HepG2 (cell line): ENCODE results near the gene PROM2. TPM values are rescaled to one million over a fixed set of nuclear protein-coding genes. Genes with fewer than 3 reads are reported as not detected.
A peak's percentile ranks its signal among the peaks of the same experiment; 100 is the strongest.
"Not testable (repeated sequence)": the region's sequence is repeated elsewhere in the genome, so short reads cannot be mapped to it uniquely, and the experiment has no call there.

Experiments
- ATAC-seq: fragments of 200-7000 bp; cut with Tn5 transposase; 3 replicates; pipeline ENCODE4 v1.9.1; 2020; ENCODE audit warnings: mild to moderate bottlenecking, moderate library complexity
- BruUV-seq: library from RNA; stranded (reverse); fragments of 400-500 nt; replicated peaks from 2 replicates; lab custom pipeline; 2021; lab: Mats Ljungman, UMichigan
- CTCF ChIA-PET: fragments of 300-600 bp; formaldehyde crosslinking; extraction: SDS; loops from one replicate; lab custom pipeline; 2021; ENCODE audit warnings: low total read pairs, inconsistent platforms, low intra/inter-chr PET ratio; lab: Yijun Ruan, JAX
- POLR2A ChIA-PET: fragments of 350-600 bp; sonication (Branson Sonifier 250); formaldehyde crosslinking; loops from one replicate; lab custom pipeline; 2020; ENCODE audit warnings: antibody characterized with exemption, inconsistent platforms; lab: Yijun Ruan, JAX
- DNase-seq: peaks from one replicate; pipeline ENCODE4 v3.0.0-alpha.2; 2015; ENCODE audit warnings: low spot score
- FAIRE-seq: peaks from 3 replicates; lab custom pipeline; 2011; peaks lifted over from hg19 to GRCh38; lab: Jason Lieb, UNC
- H2AFZ ChIP-seq: one replicate; pipeline ENCODE4 v1.6.1; 2011; ENCODE audit warnings: low read length, inconsistent platforms
- H3K27ac ChIP-seq: fragments of 300-600 bp; 3 replicates; pipeline ENCODE4 v1.8.0; 2011; ENCODE audit warnings: mixed run types, mild to moderate bottlenecking, mixed read lengths, low read length, inconsistent platforms; ENCODE audit not compliant: insufficient read depth; ENCODE audit errors: extremely low read length
- H3K27me3 ChIP-seq, 2 experiments: fragments of 200-600 bp in 1 of 2; 2 replicates in 1 of 2; 3 replicates in 1 of 2; pipeline versions ENCODE4 v1.6.0 to v1.8.0; 2011; ENCODE audit warnings: low read length in 2 of 2, mild to moderate bottlenecking in 2 of 2, moderate library complexity in 2 of 2, inconsistent platforms in 1 of 2; ENCODE audit not compliant: insufficient read depth in 2 of 2, control insufficient read depth in 1 of 2
- H3K36me3 ChIP-seq, 2 experiments: fragments of 200-600 bp in 1 of 2; replicated peaks in 1 of 2; 2 replicates in 1 of 2; 3 replicates in 1 of 2; pipeline versions ENCODE4 v1.5.1 to v1.8.0; 2011; ENCODE audit warnings: low read length in 2 of 2, inconsistent platforms in 1 of 2; ENCODE audit not compliant: insufficient read depth in 2 of 2, control insufficient read depth in 1 of 2
- H3K4me1 ChIP-seq: 2 replicates; pipeline ENCODE4 v1.5.1; 2012; ENCODE audit warnings: low read length, inconsistent platforms; ENCODE audit not compliant: insufficient read depth
- H3K4me2 ChIP-seq: 2 replicates; pipeline ENCODE4 v1.6.0; 2011; ENCODE audit warnings: low read depth, low read length, inconsistent platforms
- H3K4me3 ChIP-seq, 3 experiments: fragments of 200-600 bp in 1 of 3; sonication (generic), shearing (Covaris generic) in 1 of 3; replicated peaks in 1 of 3; 2 replicates each; pipeline ENCODE4 v1.5.1; 2011 to 2016; ENCODE audit warnings: low read length in 3 of 3, inconsistent platforms in 2 of 3, low read depth in 2 of 3, mild to moderate bottlenecking in 2 of 3, control low read depth in 1 of 3, mixed read lengths in 1 of 3; ENCODE audit not compliant: insufficient read depth in 1 of 3
- H3K79me2 ChIP-seq: one replicate; pipeline ENCODE4 v1.6.1; 2011; ENCODE audit warnings: low read length, inconsistent platforms; ENCODE audit not compliant: insufficient read depth
- H3K9ac ChIP-seq: 2 replicates; pipeline ENCODE4 v1.6.0; 2011; ENCODE audit warnings: mild to moderate bottlenecking, low read depth, low read length, inconsistent platforms; ENCODE audit not compliant: insufficient read depth
- H3K9me3 ChIP-seq: 2 replicates; pipeline ENCODE4 v1.5.1; 2012; ENCODE audit warnings: mild to moderate bottlenecking, low read length
- H4K20me1 ChIP-seq: 2 replicates; pipeline ENCODE4 v1.6.0; 2011; ENCODE audit warnings: inconsistent platforms, mild to moderate bottlenecking, low read length, moderate library complexity; ENCODE audit not compliant: insufficient read depth
- ADNP ChIP-seq: sonication (generic); formaldehyde crosslinking; IDR thresholded peaks from 2 replicates; pipeline ENCODE4 v1.4.0; 2020; ENCODE audit warnings: missing genetic modification reagents
- CCAR2 ChIP-seq: fragments of 200-400 bp; formaldehyde crosslinking; optimal IDR thresholded peaks from 2 replicates; pipeline ENCODE3; 2018; ENCODE audit warnings: low read depth, mild to moderate bottlenecking, low read length, moderate library complexity
- KLF11 ChIP-seq: IDR thresholded peaks from 2 replicates; pipeline ENCODE4 v1.6.1; 2016; ENCODE audit warnings: missing compliant biosample characterization
- SCMH1 ChIP-seq: sonication (generic); formaldehyde crosslinking; IDR thresholded peaks from 2 replicates; pipeline ENCODE4 v1.9.0; 2021; ENCODE audit warnings: missing genetic modification reagents, mild to moderate bottlenecking, borderline replicate concordance
- SIN3B ChIP-seq: fragments of 150-350 bp; IDR thresholded peaks from 2 replicates; pipeline ENCODE4 v1.6.1; 2014; ENCODE audit warnings: low read length
- SOX5 ChIP-seq: IDR thresholded peaks from 2 replicates; pipeline ENCODE4 v1.6.1; 2016; ENCODE audit warnings: borderline replicate concordance
- ZNF3 ChIP-seq: IDR thresholded peaks from 2 replicates; pipeline ENCODE4 v1.7.0; 2017; ENCODE audit warnings: inconsistent platforms
- ZNF317 ChIP-seq: sonication (generic); formaldehyde crosslinking; IDR thresholded peaks from 2 replicates; pipeline ENCODE4 v1.5.0; 2020; ENCODE audit warnings: mild to moderate bottlenecking, missing genetic modification reagents
- ZNF556 ChIP-seq: sonication (generic); formaldehyde crosslinking; IDR thresholded peaks from 2 replicates; pipeline ENCODE4 v1.4.0; 2020; ENCODE audit warnings: mild to moderate bottlenecking, missing genetic modification reagents, borderline replicate concordance
- WGBS: methylation state at CpG from one replicate; pipeline ENCODE4 v1.1.6; 2017; ENCODE audit warnings: low lambda C conversion rate; 5-methylcytosine and 5-hydroxymethylcytosine counted together
- in situ Hi-C: cut with HindIII; loops from 2 replicates; pipeline ENCODE4 v1.10.0; 2017; ENCODE audit warnings: low pct_unique_long_range_greater_than_20kb; ENCODE audit not compliant: extremely low pct_ligation_motif_present
- intact Hi-C: fragments of 100-400 bp; cut with micrococcal nuclease; formaldehyde crosslinking; loops from one replicate; pipeline ENCODE4 v1.10.0; 2022; ENCODE audit not compliant: unreplicated experiment
- polyA plus RNA-seq, 8 experiments: library from polyadenylated mRNA; depleted of rRNA in 3 of 8; stranded (reverse) in 7 of 8; unstranded in 1 of 8; fragments of >200 nt; fragmentation: Illumina TruSeq in 4 of 8; extraction: Trizol in 4 of 8; gene quantifications; 2 replicates each; pipeline versions ENCODE4 v1.2.1 to v1.2.3, GENCODE V29; 2011 to 2016; ENCODE audit warnings: low read depth in 4 of 8, missing spikeins in 1 of 8, mixed read lengths in 1 of 8; ENCODE audit not compliant: insufficient read depth in 1 of 8
- total RNA-seq, 5 experiments: library from RNA; depleted of rRNA; stranded (reverse); fragments of >200 nt; fragmentation: Illumina TruSeq; extraction: Trizol; gene quantifications; 2 replicates each; pipeline ENCODE4 v1.2.3, GENCODE V29; 2016; ENCODE audit warnings: low read depth in 1 of 5

Gene PROM2
- total and polyA plus RNA-seq, 2 of the 13 experiments (the other 11 are each of a cell fraction or from before 2014, with no cell fraction given): not detected

DNA sequence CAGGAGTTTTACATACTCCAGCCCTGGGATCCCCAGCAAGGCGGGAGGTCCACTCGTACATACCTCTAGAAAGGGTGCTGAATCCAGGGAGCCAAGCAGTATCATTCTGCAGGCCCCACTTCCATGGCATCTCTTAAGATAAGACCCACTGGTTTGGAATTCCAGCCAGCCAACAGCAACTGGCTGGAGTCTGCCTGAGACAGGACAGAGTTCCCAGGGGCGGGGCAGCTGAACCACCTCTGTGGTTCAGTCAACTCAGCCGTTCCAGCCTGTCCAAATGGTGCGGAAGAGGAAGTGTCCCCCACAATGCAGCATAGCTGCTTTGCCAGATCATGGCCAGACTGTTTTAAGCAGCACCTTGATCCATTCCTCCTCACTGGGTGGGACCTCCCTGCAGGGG is 33.7 kb upstream of the PROM2 start:
- TF ChIP-seq CCAR2 (no peak), SOX5 (CRISPR knock-in tag) (no peak), KLF11 (CRISPR knock-in tag) (no peak), SCMH1 (no peak), ZNF3 (CRISPR knock-in tag) (no peak), ZNF556 (CRISPR knock-in tag) (no peak), SIN3B (no peak), ADNP (CRISPR knock-in tag) (no peak)
- Histone ChIP-seq H3K27ac (no peak overlapping the region), H3K4me2 (no peak overlapping the region), H3K4me3 (no peak overlapping the region), H3K27me3 (no peaks in the 10 kb centered on the region; a peak in 1 of 5 replicates), H2AFZ (no peak overlapping the region), H3K36me3 (no peaks in the 10 kb centered on the region), H4K20me1 (no peaks in the 10 kb centered on the region), H3K79me2 (no peaks in the 10 kb centered on the region), H3K9me3 (peaks cover 15% of the 10 kb centered on the region), H3K4me1 (no peaks in the 10 kb centered on the region), H3K9ac (no peak overlapping the region)
- no peak for FAIRE-seq
- DNase-seq: no peak
- in situ Hi-C loops: no loop called here
- WGBS: 41% methylated on average over 3 of the region's 5 CpGs
- intact Hi-C loops: no loop called here
- ATAC-seq: no peak
- POLR2A ChIA-PET: no interaction called here
- BruUV-seq: no TSS peak
- CTCF ChIA-PET: no interaction called here

DNA sequence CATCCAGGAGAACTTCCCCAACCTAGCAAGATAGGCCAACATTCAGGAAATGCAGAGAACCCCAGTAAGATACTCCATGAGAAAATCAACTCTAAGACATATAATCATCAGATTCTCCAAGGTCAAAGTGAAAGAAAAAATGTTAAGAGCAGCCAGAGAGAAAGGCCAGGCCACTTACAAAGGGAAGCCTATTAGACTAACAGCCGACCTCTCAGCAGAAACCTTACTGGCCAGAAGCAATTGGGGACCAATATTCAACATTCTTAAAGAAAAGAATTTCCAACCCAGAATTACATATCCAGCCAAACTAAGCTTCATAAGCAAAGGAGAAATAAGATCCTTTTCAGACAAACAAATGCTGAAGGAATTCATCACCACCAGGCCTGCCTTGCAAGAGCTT is 32.2 kb upstream of the PROM2 start:
- H3K27me3 ChIP-seq, BruUV-seq, ATAC-seq, POLR2A ChIA-PET, intact Hi-C loops, H2AFZ ChIP-seq, H4K20me1 ChIP-seq, CTCF ChIA-PET, DNase-seq, H3K79me2 ChIP-seq, H3K27ac ChIP-seq, H3K9ac ChIP-seq, H3K36me3 ChIP-seq, FAIRE-seq, H3K4me2 ChIP-seq, H3K4me3 ChIP-seq, in situ Hi-C loops, H3K4me1 ChIP-seq: not testable (repeated sequence)
- H3K9me3 ChIP-seq: peaks cover 15% of the 10 kb centered on the region
- peak; percentile 97 for TF ChIP-seq ZNF317
- WGBS: 4% methylated on average over 1 of the region's 1 CpG
